Measurements from ENCODE around the gene ACOT11.

- TF ChIP-seq EZH2 (IDR thresholded peaks at IDR 0.05) (no peak), EZH2phosphoT487 (IDR thresholded peaks at IDR 0.05) (no peak)
Observed at GRCh38 chr1:54593571-54594160, 45.6 kb downstream of the ACOT11 start.

Data from neural progenitor cell (in vitro differentiated cells).